IPS-18c (cell line): ENCODE measurements around the gene HLA-DMA.

ENCODE experiments used
- H3K4me3 ChIP-seq: 2 replicates; pipeline ENCODE4 v1.7.0; 2013; ENCODE audit warnings: low read depth, mild to moderate bottlenecking, low read length, moderate library complexity; ENCODE audit not compliant: insufficient read depth
- H3K9me3 ChIP-seq: one replicate; pipeline ENCODE4 v1.6.1; 2013; ENCODE audit warnings: mild to moderate bottlenecking, low read length, moderate library complexity; ENCODE audit not compliant: control insufficient read depth, insufficient read depth

HLA-DMA gene

DNA sequence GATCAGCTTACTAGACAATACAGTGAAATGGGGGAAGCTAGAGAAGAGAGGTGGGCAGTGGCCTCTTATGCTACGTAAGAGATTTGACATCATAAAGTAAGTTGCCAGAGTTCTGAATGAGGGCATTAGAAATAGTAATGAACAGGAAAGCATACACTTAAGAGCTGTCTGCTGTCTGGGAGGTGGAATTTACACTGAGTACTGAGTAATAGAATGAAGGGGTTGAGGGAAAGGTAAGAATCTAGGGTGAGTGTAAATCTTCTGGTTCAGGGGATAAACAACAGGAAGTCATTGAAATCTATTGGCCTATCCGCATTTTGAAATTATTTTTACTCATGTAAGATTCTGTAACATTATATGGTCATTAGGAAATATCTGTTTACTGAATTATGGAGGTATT is 47.8 kb downstream of the HLA-DMA start:
- no peak overlapping the region for H3K4me3 ChIP-seq
- no peaks in the 10 kb centered on the region for H3K9me3 ChIP-seq

DNA sequence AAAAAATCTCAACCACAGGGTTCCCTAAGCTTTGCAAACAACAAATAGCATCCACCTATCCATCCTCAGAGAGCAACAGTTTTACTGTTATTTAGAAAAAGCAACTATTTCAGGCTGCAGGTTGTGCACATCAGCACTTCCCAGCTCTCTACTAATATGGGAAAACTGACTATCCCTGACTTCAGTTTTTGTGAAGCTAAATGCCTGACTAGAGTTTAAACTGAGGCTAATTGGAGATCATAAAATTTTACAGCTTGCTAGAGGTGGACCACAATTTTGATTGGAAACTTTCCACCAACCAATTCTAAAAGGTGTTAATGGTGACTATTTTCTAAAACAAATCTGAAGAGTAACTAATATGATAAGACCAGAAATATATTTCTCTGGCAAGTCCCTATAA is 48.9 kb downstream of the HLA-DMA start:
- no peaks in the 10 kb centered on the region for H3K9me3 ChIP-seq
- no peak overlapping the region for H3K4me3 ChIP-seq
